Renal cortical epithelial cell (primary cell): Measurements from ENCODE around the gene MYL9. TPM values are rescaled to one million over a fixed set of nuclear protein-coding genes. Genes with fewer than 3 reads are reported as not detected.

Experiments used
- DNase-seq: peaks from one replicate; pipeline ENCODE4 v3.0.0-alpha.2; 2011; ENCODE audit warnings: low read depth
- total RNA-seq: library from RNA; depleted of rRNA; stranded (reverse); fragments of >200 nt; gene quantifications from 2 replicates; pipeline ENCODE4 v1.2.3, GENCODE V29; 2014

Gene MYL9
- total RNA-seq, 1 donor from 2014 or later = 3.5 TPM

GRCh38 chr20:36525620-36526365, 15.5 kb upstream of the MYL9 start:
- DNase-seq = no peak

DNA sequence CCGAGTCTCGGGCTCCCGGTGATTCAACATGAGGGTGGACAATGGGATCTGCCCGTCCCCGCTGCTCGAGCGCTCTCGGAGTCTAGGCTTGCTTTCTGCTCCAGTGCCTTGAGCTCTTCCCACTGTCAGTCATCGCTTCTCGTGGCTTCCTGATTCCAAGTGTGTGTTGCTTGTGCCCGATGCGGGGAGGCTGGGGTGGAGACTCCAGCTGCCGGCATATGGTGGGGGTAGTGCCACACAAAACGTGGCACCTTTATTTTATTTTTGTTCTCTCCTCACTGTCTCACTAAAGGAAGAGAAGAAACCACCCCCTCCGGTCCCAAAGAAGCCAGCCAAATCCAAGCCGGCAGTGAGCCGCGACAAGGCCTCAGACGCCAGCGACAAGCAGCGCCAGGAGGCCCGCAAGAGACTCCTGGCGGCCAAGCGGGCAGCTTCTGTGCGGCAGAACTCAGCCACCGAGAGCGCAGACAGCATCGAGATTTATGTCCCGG, 14.8 kb upstream of the MYL9 start:
- no peak for DNase-seq

DNA sequence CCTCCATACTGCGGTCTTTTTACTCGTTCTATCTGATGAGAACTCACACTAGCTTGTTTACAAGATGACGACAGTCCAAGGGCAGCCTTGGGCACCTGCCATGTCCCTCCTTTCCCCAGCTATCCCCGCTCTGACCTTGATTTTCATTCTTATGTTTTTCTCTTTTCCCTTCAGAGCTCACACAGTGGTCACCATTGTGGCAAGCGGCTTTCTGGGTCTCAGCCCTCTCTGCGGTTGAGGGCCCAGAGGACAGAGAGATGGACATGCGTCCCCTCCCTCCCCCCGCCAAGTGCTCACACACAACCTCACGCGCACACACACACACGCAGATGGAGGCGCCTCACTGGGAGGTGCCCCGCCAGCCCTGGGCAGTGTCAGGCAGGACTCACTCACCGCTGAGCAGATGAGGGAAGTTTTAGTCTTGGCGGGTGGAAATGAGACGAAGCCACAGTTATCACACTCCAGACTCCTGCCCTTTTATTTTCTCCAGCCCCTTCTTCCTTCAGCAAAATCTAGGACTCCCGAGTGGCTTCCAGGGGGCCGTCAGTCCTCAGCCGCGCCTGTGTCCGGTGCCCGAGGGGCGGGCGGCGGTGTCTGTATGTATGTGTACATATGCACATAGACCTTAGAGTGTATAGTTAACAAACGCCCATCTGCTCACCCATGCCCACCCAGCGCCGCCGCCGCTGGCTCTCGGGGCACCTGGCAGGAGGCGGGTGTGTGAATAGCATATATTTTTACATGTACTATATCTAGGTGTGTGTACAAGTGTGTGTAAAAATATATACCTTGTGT, 13.8 kb upstream of the MYL9 start:
- no peak for DNase-seq

- DNase-seq = no peak
These were observed 13.0 kb upstream of the MYL9 start for GRCh38 chr20:36528176-36528874.

DNA sequence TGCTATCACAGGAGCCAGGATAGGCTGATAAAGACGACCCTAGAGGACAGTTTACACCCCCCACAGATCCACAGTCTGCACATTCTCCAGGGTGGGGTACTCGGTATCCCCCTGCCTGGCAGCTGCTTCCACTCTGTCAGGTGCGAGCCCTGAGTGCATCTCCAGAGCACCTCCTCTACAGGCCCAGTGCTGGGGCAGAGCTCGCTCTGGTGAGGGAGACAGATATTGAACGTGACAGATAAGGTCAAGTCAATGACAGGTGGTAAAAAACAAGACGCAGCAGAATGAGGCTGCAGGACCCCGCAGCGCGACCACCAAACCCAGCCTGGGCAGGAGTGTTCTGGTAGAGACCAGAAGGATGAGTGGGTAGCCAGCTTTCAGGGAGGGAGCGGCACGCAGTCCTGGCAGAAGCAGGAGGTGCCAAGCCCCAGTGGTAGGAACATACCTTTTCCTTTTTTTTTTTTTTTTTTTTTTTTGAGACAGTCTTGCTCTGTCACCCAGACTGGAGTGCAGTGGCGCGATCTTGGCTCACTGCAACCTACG, 12.4 kb upstream of the MYL9 start:
- no peak for DNase-seq

- no peak for DNase-seq
These were observed 8.9 kb upstream of the MYL9 start for GRCh38 chr20:36532388-36532787.

GRCh38 chr20:36532822-36533221, 8.5 kb upstream of the MYL9 start:
- no peak for DNase-seq

DNA sequence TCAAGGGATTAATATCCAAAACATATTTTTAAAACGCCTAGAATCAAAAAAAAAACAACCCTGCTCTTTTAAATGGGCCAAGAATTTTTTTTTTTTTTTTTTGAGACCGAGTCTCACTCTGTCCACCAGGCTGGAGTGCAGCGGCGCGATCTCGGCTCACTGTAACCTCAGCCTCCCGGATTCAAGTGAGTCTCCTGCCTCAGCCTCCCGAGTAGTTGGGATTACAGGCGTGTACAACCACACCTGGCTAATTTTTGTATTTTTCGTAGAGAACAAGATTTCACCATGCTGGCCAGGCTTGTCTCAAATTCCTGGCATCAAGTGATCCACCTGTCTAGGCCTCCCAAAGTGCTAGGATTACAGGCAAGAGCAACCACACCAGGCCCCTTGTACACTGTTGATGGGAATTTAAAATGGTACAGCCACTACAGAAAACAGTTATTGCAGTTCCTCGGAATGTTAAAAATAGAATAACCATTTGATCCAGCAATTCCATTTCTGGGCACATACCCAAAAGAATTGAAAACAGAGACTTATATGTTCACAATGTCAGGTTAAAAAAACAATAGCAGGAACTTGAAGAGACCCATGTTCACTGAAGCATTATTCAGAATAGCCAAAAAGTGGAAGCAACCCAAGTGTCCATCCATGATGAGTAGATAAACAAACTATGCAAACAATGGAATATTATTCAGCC, 3.1 kb upstream of the MYL9 start:
- no peak for DNase-seq

- DNase-seq = no peak
These were observed 638 bp upstream of the MYL9 start for GRCh38 chr20:36540551-36541211.

- no peak for DNase-seq
These were observed 609 bp downstream of the MYL9 start for GRCh38 chr20:36541768-36542488.

DNA sequence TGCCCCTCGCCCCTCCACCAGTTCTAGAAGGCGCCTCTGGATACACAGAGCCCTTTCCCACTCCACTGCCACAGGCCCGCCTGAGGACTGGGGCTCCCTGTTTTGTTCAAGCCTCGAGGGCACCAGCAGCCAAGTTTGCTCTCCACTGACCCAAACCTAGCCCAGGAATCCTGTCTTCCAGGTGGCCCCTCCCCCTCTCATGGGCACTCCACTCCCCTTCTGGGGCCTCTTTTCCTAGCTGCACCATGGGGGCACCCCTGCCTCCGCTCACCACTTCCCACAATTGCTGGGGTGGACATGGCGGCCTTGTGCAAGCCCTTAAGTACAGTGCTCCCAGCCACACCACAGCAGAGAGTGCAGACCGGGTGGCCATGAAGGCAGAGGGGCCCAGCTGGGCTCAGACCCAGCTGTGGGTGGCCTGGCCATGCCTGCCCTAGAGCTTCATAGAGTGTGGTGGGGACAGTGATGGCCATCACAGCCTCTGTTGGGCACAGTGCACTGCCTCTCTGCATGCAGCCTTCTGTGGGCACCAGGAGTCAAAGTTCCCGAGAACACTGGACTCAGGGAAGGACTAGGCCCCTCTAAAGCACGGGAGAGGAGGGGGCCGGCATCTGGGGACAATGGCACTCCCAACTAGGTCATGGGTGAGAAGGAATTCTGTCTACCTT, 1.3 kb downstream of the MYL9 start:
- no peak for DNase-seq

DNA sequence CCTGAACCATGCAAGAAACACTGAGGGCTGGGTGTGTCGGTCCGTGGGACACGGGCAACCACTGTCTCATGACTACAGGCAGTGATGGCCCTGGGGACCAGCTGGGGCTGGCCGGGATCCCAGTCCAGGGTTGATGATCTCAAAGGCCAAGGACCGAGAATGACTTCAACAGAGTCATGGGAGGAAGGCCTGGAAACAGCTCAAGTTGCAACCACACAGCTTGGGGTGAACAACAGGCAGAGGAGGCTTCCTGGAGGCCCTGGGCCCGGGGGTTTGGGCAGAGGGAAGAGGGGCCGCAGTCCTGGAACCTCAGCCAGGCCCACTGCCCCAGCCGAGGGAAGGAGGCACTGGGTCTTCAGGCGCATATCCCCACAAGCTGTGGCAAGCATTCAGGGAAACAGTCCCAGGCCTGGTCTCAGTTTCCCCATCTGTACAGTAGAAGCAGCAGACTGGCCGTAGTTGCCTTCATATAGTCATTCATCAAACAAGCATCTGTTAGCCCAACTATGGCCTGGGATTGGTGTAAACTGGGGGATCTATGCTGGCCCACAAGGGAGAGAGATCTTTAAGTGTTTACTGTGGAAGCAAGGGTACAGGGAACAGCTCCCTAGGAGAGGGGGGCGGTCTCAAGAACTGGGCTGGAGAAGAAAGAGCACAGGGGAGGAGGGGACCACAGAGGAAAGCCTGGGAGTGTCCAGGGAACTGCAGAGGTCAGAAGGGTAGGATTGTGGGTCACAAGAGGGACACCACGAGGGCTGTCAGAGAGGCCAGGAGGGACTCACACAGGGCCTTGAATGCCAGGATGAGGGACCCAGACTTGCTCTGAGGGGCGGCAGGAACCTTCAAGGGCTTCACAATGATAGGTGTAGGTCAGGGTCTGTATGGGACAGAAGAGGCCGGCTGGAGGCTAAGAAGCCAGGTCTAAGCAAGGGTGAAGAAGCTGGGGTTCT, 2.1 kb downstream of the MYL9 start:
- peak; percentile 28 for DNase-seq

- DNase-seq = peak; percentile 21
These were observed 3.1 kb downstream of the MYL9 start for GRCh38 chr20:36544134-36545018.

GRCh38 chr20:36546111-36546736, 4.9 kb downstream of the MYL9 start:
- no peak for DNase-seq

GRCh38 chr20:36547186-36548005, 6.1 kb downstream of the MYL9 start:
- no peak for DNase-seq

DNA sequence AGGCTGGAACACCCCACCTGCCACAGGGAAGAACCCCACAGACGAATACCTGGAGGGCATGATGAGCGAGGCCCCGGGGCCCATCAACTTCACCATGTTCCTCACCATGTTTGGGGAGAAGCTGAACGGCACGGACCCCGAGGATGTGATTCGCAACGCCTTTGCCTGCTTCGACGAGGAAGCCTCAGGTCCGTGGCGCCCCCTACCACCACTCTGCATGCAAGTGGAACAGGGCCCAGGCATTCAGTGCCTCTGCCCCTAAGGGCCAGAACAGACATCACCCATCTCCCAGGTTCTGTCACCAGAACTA, 6.6 kb downstream of the MYL9 start:
- no peak for DNase-seq
